Trophoblast cell (in vitro differentiated cells and primary cell): ENCODE results near the gene KCNJ8.
A peak's percentile ranks its signal among the peaks of the same experiment; 100 is the strongest.

Source experiments
- DNase-seq, 2 donors: peaks; one replicate each; pipeline ENCODE4 v3.0.0-alpha.2; 2016
- H2AFZ ChIP-seq: 2 replicates; pipeline ENCODE4 v1.6.1; 2013; ENCODE audit warnings: low read length, moderate library complexity, mild to moderate bottlenecking; ENCODE audit not compliant: insufficient read depth, poor library complexity
- H2AK5ac ChIP-seq: 2 replicates; pipeline ENCODE4 v1.6.1; 2013; ENCODE audit warnings: mild to moderate bottlenecking, low read length
- H2BK120ac ChIP-seq: 2 replicates; pipeline ENCODE4 v1.6.1; 2013; ENCODE audit warnings: low read length, mild to moderate bottlenecking, moderate library complexity; ENCODE audit not compliant: insufficient read depth, poor library complexity
- H2BK12ac ChIP-seq: 2 replicates; pipeline ENCODE4 v1.6.1; 2013; ENCODE audit warnings: mild to moderate bottlenecking, low read length, moderate library complexity
- H2BK5ac ChIP-seq: 2 replicates; pipeline ENCODE4 v1.6.1; 2013; ENCODE audit warnings: low read length, low read depth, moderate library complexity, mild to moderate bottlenecking; ENCODE audit not compliant: poor library complexity
- H3K14ac ChIP-seq: 2 replicates; pipeline ENCODE4 v1.6.1; 2013; ENCODE audit warnings: mild to moderate bottlenecking, low read length
- H3K18ac ChIP-seq: 2 replicates; pipeline ENCODE4 v1.6.1; 2013; ENCODE audit warnings: mild to moderate bottlenecking, low read length
- H3K23ac ChIP-seq: 2 replicates; pipeline ENCODE4 v1.6.1; 2013; ENCODE audit warnings: low read length
- H3K27ac ChIP-seq: 2 replicates; pipeline ENCODE4 v1.5.1; 2013; ENCODE audit warnings: low read depth, mild to moderate bottlenecking, inconsistent platforms, low read length, moderate library complexity
- H3K27me3 ChIP-seq: 2 replicates; pipeline ENCODE4 v1.6.1; 2013; ENCODE audit warnings: inconsistent platforms, mild to moderate bottlenecking, low read length, moderate library complexity; ENCODE audit not compliant: insufficient read depth
- H3K36me3 ChIP-seq, 2 experiments: 1 replicate in 1 of 2; 2 replicates in 1 of 2; pipeline ENCODE4 v1.6.1; 2013; ENCODE audit warnings: low read length in 2 of 2, mild to moderate bottlenecking in 2 of 2, moderate library complexity in 1 of 2; ENCODE audit not compliant: insufficient read depth in 2 of 2, control insufficient read depth in 1 of 2
- H3K4ac ChIP-seq: 2 replicates; pipeline ENCODE4 v1.6.1; 2013; ENCODE audit warnings: low read depth, mild to moderate bottlenecking, low read length, moderate library complexity
- H3K4me1 ChIP-seq, 2 experiments: 1 replicate in 1 of 2; 2 replicates in 1 of 2; pipeline ENCODE4 v1.6.1; 2013; ENCODE audit warnings: low read length in 2 of 2, mild to moderate bottlenecking in 2 of 2, moderate library complexity in 1 of 2; ENCODE audit not compliant: insufficient read depth in 2 of 2, control insufficient read depth in 1 of 2
- H3K4me2 ChIP-seq: 2 replicates; pipeline ENCODE4 v1.6.1; 2013; ENCODE audit warnings: inconsistent platforms, mild to moderate bottlenecking, low read length, moderate library complexity
- H3K4me3 ChIP-seq: 2 replicates; pipeline ENCODE4 v1.5.1; 2013; ENCODE audit warnings: mild to moderate bottlenecking, low read depth, low read length, inconsistent platforms
- H3K79me1 ChIP-seq: one replicate; pipeline ENCODE4 v1.6.1; 2013; ENCODE audit warnings: low read length
- H3K79me2 ChIP-seq: 2 replicates; pipeline ENCODE4 v1.6.1; 2013; ENCODE audit warnings: low read length, mild to moderate bottlenecking; ENCODE audit not compliant: control insufficient read depth, insufficient read depth, poor library complexity
- H3K9ac ChIP-seq: 2 replicates; pipeline ENCODE4 v1.6.1; 2013; ENCODE audit warnings: mild to moderate bottlenecking, low read length
- H3K9me3 ChIP-seq: 2 replicates; pipeline ENCODE4 v1.6.1; 2013; ENCODE audit warnings: low read depth, mild to moderate bottlenecking, control low read depth, inconsistent platforms, low read length; ENCODE audit not compliant: insufficient read depth
- H4K12ac ChIP-seq: 2 replicates; pipeline ENCODE4 v1.6.1; 2013; ENCODE audit warnings: low read depth, mild to moderate bottlenecking, low read length, moderate library complexity
- H4K8ac ChIP-seq: 2 replicates; pipeline ENCODE4 v1.6.1; 2013; ENCODE audit warnings: low read depth, mild to moderate bottlenecking, low read length, moderate library complexity
- H4K91ac ChIP-seq: one replicate; pipeline ENCODE4 v1.6.1; 2013; ENCODE audit warnings: low read depth, mild to moderate bottlenecking, low read length, moderate library complexity
- WGBS: extraction: QIAGEN DNeasy Blood & Tissue Kit; methylation state at CpG from one replicate; pipeline ENCODE4 v1.1.7; 2013; ENCODE audit warnings: missing lambda C conversion rate; ENCODE audit not compliant: insufficient read length, insufficient coverage; ENCODE audit errors: extremely low coverage; 5-methylcytosine and 5-hydroxymethylcytosine counted together

The KCNJ8 gene

GRCh38 chr12:21745258-21745657 is 29.2 kb downstream of the KCNJ8 start:
- no peak overlapping the region for H3K4me2 ChIP-seq
- no peak overlapping the region for H3K4ac ChIP-seq
- H3K27ac ChIP-seq, result no peak overlapping the region
- H3K14ac ChIP-seq, result no peak overlapping the region
- H3K9ac ChIP-seq, result no peak overlapping the region
- H3K23ac ChIP-seq, result no peak overlapping the region
- H2BK5ac ChIP-seq, result no peak overlapping the region
- H3K4me3 ChIP-seq, result no peak overlapping the region
- no peak overlapping the region for H4K8ac ChIP-seq
- H4K12ac ChIP-seq, result no peak overlapping the region
- H2AK5ac ChIP-seq, result no peak overlapping the region
- DNase-seq, result no peak
- H3K9me3 ChIP-seq, result no peaks in the 10 kb centered on the region
- no peaks in the 10 kb centered on the region for H3K79me2 ChIP-seq
- no peak overlapping the region for H2AFZ ChIP-seq
- no peak overlapping the region for H2BK12ac ChIP-seq
- no peaks in the 10 kb centered on the region for H3K4me1 ChIP-seq
- no peak overlapping the region for H2BK120ac ChIP-seq
- H4K91ac ChIP-seq, result no peak overlapping the region
- H3K27me3 ChIP-seq, result no peaks in the 10 kb centered on the region
- no peaks in the 10 kb centered on the region for H3K36me3 ChIP-seq
- no peak overlapping the region for H3K18ac ChIP-seq
- no peaks in the 10 kb centered on the region for H3K79me1 ChIP-seq
- no CpG with 5 or more reads among the region's 6 CpGs for WGBS

DNA sequence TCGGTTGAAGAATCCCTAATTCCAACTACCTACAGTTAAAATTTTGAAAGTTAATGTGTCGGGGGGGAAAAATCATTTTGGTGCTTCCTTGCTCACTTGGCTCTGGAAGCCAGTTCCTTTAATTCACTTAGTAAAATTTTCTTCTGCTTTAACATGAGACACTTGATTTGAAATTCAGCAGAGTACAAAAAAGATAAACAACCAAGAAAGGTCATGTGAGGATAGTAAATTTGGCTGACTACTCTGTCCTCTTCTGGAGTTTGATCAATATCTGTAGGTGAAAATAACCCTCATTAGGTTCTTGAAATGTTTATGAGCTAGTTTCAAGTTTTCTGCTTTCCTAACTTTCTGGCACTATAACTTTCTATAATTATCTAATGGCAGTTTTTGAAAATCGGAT is 43.4 kb downstream of the KCNJ8 start:
- Histone ChIP-seq H3K9me3 (no peaks in the 10 kb centered on the region), H4K12ac (no peak overlapping the region), H2AFZ (no peak overlapping the region), H3K23ac (no peak overlapping the region), H3K27ac (no peak overlapping the region), H2BK120ac (no peak overlapping the region), H3K4ac (no peak overlapping the region), H3K18ac (no peak overlapping the region), H2BK5ac (no peak overlapping the region), H2BK12ac (no peak overlapping the region), H4K8ac (no peak overlapping the region), H3K4me3 (no peak overlapping the region), H3K36me3 (no peaks in the 10 kb centered on the region), H3K9ac (no peak overlapping the region), H2AK5ac (no peak overlapping the region), H3K79me2 (no peaks in the 10 kb centered on the region), H3K14ac (no peak overlapping the region), H3K4me1 (no peaks in the 10 kb centered on the region), H3K27me3 (no peaks in the 10 kb centered on the region), H3K79me1 (no peaks in the 10 kb centered on the region), H4K91ac (no peak overlapping the region), H3K4me2 (no peak overlapping the region)
- WGBS, result no CpG with 5 or more reads among the region's 3 CpGs
- DNase-seq, result no peak

DNA sequence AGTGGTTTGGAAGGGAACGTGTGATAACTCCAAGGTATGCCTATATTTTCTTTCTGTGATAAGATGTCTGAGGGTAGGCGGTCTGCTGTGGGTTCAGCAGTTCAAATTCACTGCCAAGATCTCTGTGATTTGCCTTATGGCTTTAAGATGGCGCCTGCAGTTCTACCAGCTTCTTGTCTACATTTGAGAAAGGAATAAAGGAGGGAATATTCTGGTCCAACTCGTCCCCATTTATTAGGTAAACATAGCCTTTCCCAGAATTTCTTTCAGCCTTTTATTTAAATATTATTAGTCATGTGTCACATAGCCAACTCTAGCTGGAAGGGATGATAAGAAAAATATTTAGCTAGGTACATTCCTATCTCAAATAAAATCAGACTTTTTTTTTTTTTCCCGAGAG is 48.8 kb downstream of the KCNJ8 start:
- Histone ChIP-seq H3K9ac (no peak overlapping the region), H2BK5ac (no peak overlapping the region), H2AK5ac (no peak overlapping the region), H2AFZ (no peak overlapping the region), H3K4me1 (no peaks in the 10 kb centered on the region), H4K8ac (no peak overlapping the region), H2BK12ac (no peak overlapping the region), H3K79me2 (no peaks in the 10 kb centered on the region), H3K18ac (no peak overlapping the region), H3K4me2 (no peak overlapping the region), H2BK120ac (no peak overlapping the region), H3K79me1 (no peaks in the 10 kb centered on the region), H3K4ac (no peak overlapping the region), H3K27me3 (no peaks in the 10 kb centered on the region), H3K14ac (no peak overlapping the region), H4K12ac (no peak overlapping the region), H3K4me3 (no peak overlapping the region), H3K36me3 (no peaks in the 10 kb centered on the region), H3K9me3 (no peaks in the 10 kb centered on the region), H4K91ac (no peak overlapping the region), H3K27ac (no peak overlapping the region), H3K23ac (no peak overlapping the region)
- no CpG with 5 or more reads among the region's 5 CpGs for WGBS
- peak; percentile 59 to 80 for DNase-seq

- Histone ChIP-seq H4K12ac (no peak overlapping the region), H3K4ac (no peak overlapping the region), H3K9ac (no peak overlapping the region), H3K23ac (no peak overlapping the region), H3K4me2 (no peak overlapping the region), H2AK5ac (no peak overlapping the region), H2BK12ac (no peak overlapping the region), H3K9me3 (no peaks in the 10 kb centered on the region), H3K4me3 (no peak overlapping the region), H2BK5ac (no peak overlapping the region), H4K91ac (no peak overlapping the region), H3K14ac (no peak overlapping the region), H3K27me3 (no peaks in the 10 kb centered on the region), H2AFZ (no peak overlapping the region), H3K27ac (no peak overlapping the region), H3K4me1 (no peaks in the 10 kb centered on the region), H3K79me2 (no peaks in the 10 kb centered on the region), H3K36me3 (no peaks in the 10 kb centered on the region), H3K18ac (no peak overlapping the region), H4K8ac (no peak overlapping the region), H3K79me1 (no peaks in the 10 kb centered on the region), H2BK120ac (no peak overlapping the region)
- DNase-seq, result no peak
- no CpG with 5 or more reads among the region's 3 CpGs for WGBS
Measured at GRCh38 chr12:21718944-21719650, 55.4 kb downstream of the KCNJ8 start.
